Measurements from ENCODE around the gene TRIM62.

DNA sequence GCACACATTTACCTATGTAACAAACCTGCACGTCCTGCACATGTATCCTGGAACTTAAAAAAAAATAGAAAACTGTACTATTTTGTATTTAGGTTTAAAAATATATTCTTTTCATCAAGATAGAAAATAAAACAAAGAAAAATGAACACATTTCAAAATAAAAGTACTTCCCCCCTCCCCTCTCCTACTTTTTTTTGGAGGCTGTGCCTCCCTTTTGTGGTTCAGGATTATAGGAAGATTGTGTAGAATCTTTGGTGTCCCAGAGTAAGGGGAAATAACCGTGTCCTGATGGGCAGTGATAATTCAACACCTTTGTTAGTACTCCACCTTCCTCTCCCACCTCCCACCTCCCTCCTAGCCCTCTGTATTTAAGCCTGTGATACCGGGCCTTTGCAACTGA, 40.1 kb downstream of the TRIM62 start:
- TF ChIP-seq, protein P1, sequence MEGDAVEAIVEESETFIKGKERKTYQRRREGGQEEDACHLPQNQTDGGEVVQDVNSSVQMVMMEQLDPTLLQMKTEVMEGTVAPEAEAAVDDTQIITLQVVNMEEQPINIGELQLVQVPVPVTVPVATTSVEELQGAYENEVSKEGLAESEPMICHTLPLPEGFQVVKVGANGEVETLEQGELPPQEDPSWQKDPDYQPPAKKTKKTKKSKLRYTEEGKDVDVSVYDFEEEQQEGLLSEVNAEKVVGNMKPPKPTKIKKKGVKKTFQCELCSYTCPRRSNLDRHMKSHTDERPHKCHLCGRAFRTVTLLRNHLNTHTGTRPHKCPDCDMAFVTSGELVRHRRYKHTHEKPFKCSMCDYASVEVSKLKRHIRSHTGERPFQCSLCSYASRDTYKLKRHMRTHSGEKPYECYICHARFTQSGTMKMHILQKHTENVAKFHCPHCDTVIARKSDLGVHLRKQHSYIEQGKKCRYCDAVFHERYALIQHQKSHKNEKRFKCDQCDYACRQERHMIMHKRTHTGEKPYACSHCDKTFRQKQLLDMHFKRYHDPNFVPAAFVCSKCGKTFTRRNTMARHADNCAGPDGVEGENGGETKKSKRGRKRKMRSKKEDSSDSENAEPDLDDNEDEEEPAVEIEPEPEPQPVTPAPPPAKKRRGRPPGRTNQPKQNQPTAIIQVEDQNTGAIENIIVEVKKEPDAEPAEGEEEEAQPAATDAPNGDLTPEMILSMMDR (IDR thresholded peaks at IDR 0.05): no peak
- TF ChIP-seq, protein P2, sequence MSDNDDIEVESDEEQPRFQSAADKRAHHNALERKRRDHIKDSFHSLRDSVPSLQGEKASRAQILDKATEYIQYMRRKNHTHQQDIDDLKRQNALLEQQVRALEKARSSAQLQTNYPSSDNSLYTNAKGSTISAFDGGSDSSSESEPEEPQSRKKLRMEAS (IDR thresholded peaks at IDR 0.05): no peak
- TF ChIP-seq EHMT2 (IDR thresholded peaks at IDR 0.05; ENCODE audit: low read depth): no peak
- TF ChIP-seq, protein P3, sequence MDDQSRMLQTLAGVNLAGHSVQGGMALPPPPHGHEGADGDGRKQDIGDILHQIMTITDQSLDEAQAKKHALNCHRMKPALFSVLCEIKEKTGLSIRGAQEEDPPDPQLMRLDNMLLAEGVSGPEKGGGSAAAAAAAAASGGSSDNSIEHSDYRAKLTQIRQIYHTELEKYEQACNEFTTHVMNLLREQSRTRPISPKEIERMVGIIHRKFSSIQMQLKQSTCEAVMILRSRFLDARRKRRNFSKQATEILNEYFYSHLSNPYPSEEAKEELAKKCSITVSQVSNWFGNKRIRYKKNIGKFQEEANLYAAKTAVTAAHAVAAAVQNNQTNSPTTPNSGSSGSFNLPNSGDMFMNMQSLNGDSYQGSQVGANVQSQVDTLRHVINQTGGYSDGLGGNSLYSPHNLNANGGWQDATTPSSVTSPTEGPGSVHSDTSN (IDR thresholded peaks at IDR 0.05): no peak
- no peak for TF ChIP-seq SREBF2 (IDR thresholded peaks at IDR 0.05)
- TF ChIP-seq POLR2A (IDR thresholded peaks at IDR 0.05; ENCODE audit: low read length): no peak
- TF ChIP-seq, protein P4, sequence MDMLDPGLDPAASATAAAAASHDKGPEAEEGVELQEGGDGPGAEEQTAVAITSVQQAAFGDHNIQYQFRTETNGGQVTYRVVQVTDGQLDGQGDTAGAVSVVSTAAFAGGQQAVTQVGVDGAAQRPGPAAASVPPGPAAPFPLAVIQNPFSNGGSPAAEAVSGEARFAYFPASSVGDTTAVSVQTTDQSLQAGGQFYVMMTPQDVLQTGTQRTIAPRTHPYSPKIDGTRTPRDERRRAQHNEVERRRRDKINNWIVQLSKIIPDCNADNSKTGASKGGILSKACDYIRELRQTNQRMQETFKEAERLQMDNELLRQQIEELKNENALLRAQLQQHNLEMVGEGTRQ (IDR thresholded peaks at IDR 0.05): no peak
- TF ChIP-seq FOSB (CRISPR knock-in tag; IDR thresholded peaks at IDR 0.05): no peak
- TF ChIP-seq MYC (IDR thresholded peaks at IDR 0.05; ENCODE audit: borderline replicate concordance, low read length): no peak
- no peak for TF ChIP-seq RNF2 (IDR thresholded peaks at IDR 0.05; ENCODE audit: borderline replicate concordance, low read depth)

Measured in A549 (cell line).